Activated T-helper 17 cell treated with anti-CD3 and anti-CD28 coated beads, Interleukin-2, amount 50 U/mL, for 72 hours (primary cell): ENCODE data around the gene ATG4A. TPM values are rescaled to one million over a fixed set of nuclear protein-coding genes. Genes with fewer than 3 reads are reported as not detected.

ENCODE experiments used
- ATAC-seq: fragments of 150-1000 bp; cut with Tn5 transposase; replicated peaks from 2 replicates; pipeline ENCODE4 v1.10.0; 2021; ENCODE audit warnings: mild to moderate bottlenecking, moderate library complexity
- H3K27ac Mint-ChIP-seq: one replicate; pipeline ENCODE4 v1.8.0; 2022; ENCODE audit warnings: mixed read lengths
- H3K27me3 Mint-ChIP-seq: one replicate; pipeline ENCODE4 v1.8.0; 2022; ENCODE audit warnings: mixed read lengths
- H3K36me3 Mint-ChIP-seq: one replicate; pipeline ENCODE4 v1.8.0; 2022; ENCODE audit warnings: low read depth, mild to moderate bottlenecking, mixed read lengths
- H3K4me1 Mint-ChIP-seq: one replicate; pipeline ENCODE4 v1.8.0; 2022; ENCODE audit warnings: mixed read lengths
- H3K4me3 Mint-ChIP-seq: one replicate; pipeline ENCODE4 v1.8.0; 2022; ENCODE audit warnings: mild to moderate bottlenecking, mixed read lengths
- H3K9me3 Mint-ChIP-seq: one replicate; pipeline ENCODE4 v1.8.0; 2022; ENCODE audit warnings: mixed read lengths
- total RNA-seq, 2 donors: library from RNA; stranded (reverse); gene quantifications; one replicate each; pipeline ENCODE4 v1.2.3, GENCODE V29; 2022

Gene ATG4A
- total RNA-seq, 2 donors from 2014 or later = 9.0 to 11.8 TPM

GRCh38 chrX:108088511-108088910 lies 3.1 kb upstream of the ATG4A start:
- no peaks in the 10 kb centered on the region for H3K9me3 Mint-ChIP-seq
- H3K36me3 Mint-ChIP-seq = peaks cover 46% of the 10 kb centered on the region
- peak overlapping the region; percentile 37 for H3K4me3 Mint-ChIP-seq
- H3K27me3 Mint-ChIP-seq = no peaks in the 10 kb centered on the region
- no peaks in the 10 kb centered on the region for H3K4me1 Mint-ChIP-seq
- H3K27ac Mint-ChIP-seq = peak overlapping the region; percentile 36
- ATAC-seq = no peak

GRCh38 chrX:108090491-108091263 lies 901 bp upstream of the ATG4A start:
- Mint-ChIP-seq H3K9me3 (no peaks in the 10 kb centered on the region), H3K4me3 (no peak overlapping the region), H3K27ac (no peak overlapping the region), H3K36me3 (peaks cover 29% of the 10 kb centered on the region), H3K27me3 (no peaks in the 10 kb centered on the region), H3K4me1 (no peaks in the 10 kb centered on the region)
- no peak for ATAC-seq

- peak; percentile 33 for ATAC-seq
- no peak overlapping the region for H3K27ac Mint-ChIP-seq
- no peak overlapping the region for H3K4me3 Mint-ChIP-seq
- H3K27me3 Mint-ChIP-seq = no peaks in the 10 kb centered on the region
- H3K4me1 Mint-ChIP-seq = no peaks in the 10 kb centered on the region
- H3K9me3 Mint-ChIP-seq = no peaks in the 10 kb centered on the region
- H3K36me3 Mint-ChIP-seq = peaks cover 17% of the 10 kb centered on the region
Measured at GRCh38 chrX:108091878-108092291, 307 bp downstream of the ATG4A start.

GRCh38 chrX:108097380-108097779 lies 5.8 kb downstream of the ATG4A start:
- Mint-ChIP-seq H3K4me3 (no peak overlapping the region), H3K4me1 (no peaks in the 10 kb centered on the region), H3K36me3 (no peaks in the 10 kb centered on the region), H3K27me3 (no peaks in the 10 kb centered on the region), H3K9me3 (no peaks in the 10 kb centered on the region), H3K27ac (no peak overlapping the region)
- no peak for ATAC-seq

GRCh38 chrX:108105473-108105872 lies 13.9 kb downstream of the ATG4A start:
- no peaks in the 10 kb centered on the region for H3K9me3 Mint-ChIP-seq
- H3K27me3 Mint-ChIP-seq = no peaks in the 10 kb centered on the region
- H3K4me3 Mint-ChIP-seq = no peak overlapping the region
- no peak for ATAC-seq
- no peaks in the 10 kb centered on the region for H3K36me3 Mint-ChIP-seq
- no peak overlapping the region for H3K27ac Mint-ChIP-seq
- no peaks in the 10 kb centered on the region for H3K4me1 Mint-ChIP-seq

- no peak overlapping the region for H3K4me3 Mint-ChIP-seq
- ATAC-seq = no peak
Measured at GRCh38 chrX:108114541-108114940, 23.0 kb downstream of the ATG4A start.

GRCh38 chrX:108117988-108118387 lies 26.4 kb downstream of the ATG4A start:
- Mint-ChIP-seq H3K27me3 (no peaks in the 10 kb centered on the region), H3K4me1 (no peaks in the 10 kb centered on the region), H3K4me3 (no peak overlapping the region), H3K9me3 (no peaks in the 10 kb centered on the region), H3K27ac (no peak overlapping the region), H3K36me3 (no peaks in the 10 kb centered on the region)
- no peak for ATAC-seq

More at GRCh38 chrX:108114541-108114940, 23.0 kb downstream of the ATG4A start:
- no peaks in the 10 kb centered on the region for H3K36me3 Mint-ChIP-seq
- no peaks in the 10 kb centered on the region for H3K27me3 Mint-ChIP-seq
- H3K9me3 Mint-ChIP-seq = no peaks in the 10 kb centered on the region
- H3K27ac Mint-ChIP-seq = no peak overlapping the region
- no peaks in the 10 kb centered on the region for H3K4me1 Mint-ChIP-seq

GRCh38 chrX:108121291-108121690 lies 29.7 kb downstream of the ATG4A start:
- Mint-ChIP-seq H3K27ac (no peak overlapping the region), H3K27me3 (no peaks in the 10 kb centered on the region), H3K4me3 (no peak overlapping the region), H3K9me3 (no peaks in the 10 kb centered on the region), H3K36me3 (peaks cover 6% of the 10 kb centered on the region), H3K4me1 (peaks cover 5% of the 10 kb centered on the region)
- no peak for ATAC-seq

GRCh38 chrX:108122748-108123147 lies 31.2 kb downstream of the ATG4A start:
- Mint-ChIP-seq H3K4me3 (no peak overlapping the region), H3K4me1 (peaks cover 5% of the 10 kb centered on the region), H3K27ac (no peak overlapping the region), H3K36me3 (peaks cover 20% of the 10 kb centered on the region), H3K9me3 (no peaks in the 10 kb centered on the region), H3K27me3 (no peaks in the 10 kb centered on the region)
- no peak for ATAC-seq

- H3K27ac Mint-ChIP-seq = peak overlapping the region; percentile 70
- no peak overlapping the region for H3K4me3 Mint-ChIP-seq
- peaks cover 5% of the 10 kb centered on the region for H3K4me1 Mint-ChIP-seq
- ATAC-seq = no peak
- H3K36me3 Mint-ChIP-seq = peaks cover 22% of the 10 kb centered on the region
- no peaks in the 10 kb centered on the region for H3K9me3 Mint-ChIP-seq
- no peaks in the 10 kb centered on the region for H3K27me3 Mint-ChIP-seq
Measured at GRCh38 chrX:108123591-108124366, 32.2 kb downstream of the ATG4A start.

GRCh38 chrX:108126661-108127060 lies 35.1 kb downstream of the ATG4A start:
- H3K27ac Mint-ChIP-seq = no peak overlapping the region
- H3K4me3 Mint-ChIP-seq = no peak overlapping the region
- peaks cover 5% of the 10 kb centered on the region for H3K4me1 Mint-ChIP-seq
- peaks cover 44% of the 10 kb centered on the region for H3K36me3 Mint-ChIP-seq
- no peak for ATAC-seq
- H3K9me3 Mint-ChIP-seq = no peaks in the 10 kb centered on the region
- H3K27me3 Mint-ChIP-seq = no peaks in the 10 kb centered on the region

GRCh38 chrX:108127152-108127551 lies 35.6 kb downstream of the ATG4A start:
- no peaks in the 10 kb centered on the region for H3K27me3 Mint-ChIP-seq
- H3K9me3 Mint-ChIP-seq = no peaks in the 10 kb centered on the region
- peaks cover 5% of the 10 kb centered on the region for H3K4me1 Mint-ChIP-seq
- ATAC-seq = no peak
- H3K4me3 Mint-ChIP-seq = no peak overlapping the region
- peaks cover 49% of the 10 kb centered on the region for H3K36me3 Mint-ChIP-seq
- no peak overlapping the region for H3K27ac Mint-ChIP-seq

- H3K36me3 Mint-ChIP-seq = peaks cover 78% of the 10 kb centered on the region
- no peak overlapping the region for H3K4me3 Mint-ChIP-seq
- H3K4me1 Mint-ChIP-seq = no peaks in the 10 kb centered on the region
- no peaks in the 10 kb centered on the region for H3K9me3 Mint-ChIP-seq
- no peak overlapping the region for H3K27ac Mint-ChIP-seq
- no peak for ATAC-seq
- H3K27me3 Mint-ChIP-seq = no peaks in the 10 kb centered on the region
Measured at GRCh38 chrX:108130889-108131288, 39.3 kb downstream of the ATG4A start.

- H3K27ac Mint-ChIP-seq = no peak overlapping the region
- peaks cover 72% of the 10 kb centered on the region for H3K36me3 Mint-ChIP-seq
- no peaks in the 10 kb centered on the region for H3K27me3 Mint-ChIP-seq
- no peak for ATAC-seq
- H3K4me1 Mint-ChIP-seq = no peaks in the 10 kb centered on the region
- no peak overlapping the region for H3K4me3 Mint-ChIP-seq
- no peaks in the 10 kb centered on the region for H3K9me3 Mint-ChIP-seq
Measured at GRCh38 chrX:108131471-108131870, 39.9 kb downstream of the ATG4A start.

GRCh38 chrX:108132034-108132433 lies 40.5 kb downstream of the ATG4A start:
- ATAC-seq = no peak
- no peak overlapping the region for H3K4me3 Mint-ChIP-seq
- H3K36me3 Mint-ChIP-seq = peaks cover 70% of the 10 kb centered on the region

More at GRCh38 chrX:108132034-108132433, 40.5 kb downstream of the ATG4A start:
- no peaks in the 10 kb centered on the region for H3K4me1 Mint-ChIP-seq
- H3K27ac Mint-ChIP-seq = no peak overlapping the region
- H3K27me3 Mint-ChIP-seq = no peaks in the 10 kb centered on the region
- no peaks in the 10 kb centered on the region for H3K9me3 Mint-ChIP-seq
